ENCODE results near the gene NSMCE1. TPM values are rescaled to one million over a fixed set of nuclear protein-coding genes. Genes with fewer than 3 reads are reported as not detected.

The NSMCE1 gene
- total RNA-seq, 1 experiment from 2014 or later = 49.4 TPM

GRCh38 chr16:27195076-27195741 is 73.4 kb downstream of the NSMCE1 start:
- DNase-seq (ENCODE audit: low spot score) = no peak

GRCh38 chr16:27193300-27193990 is 75.1 kb downstream of the NSMCE1 start:
- DNase-seq (ENCODE audit: low spot score) = no peak

- no peak for DNase-seq (ENCODE audit: low spot score)
Measured at GRCh38 chr16:27191352-27191924, 77.1 kb downstream of the NSMCE1 start.

GRCh38 chr16:27190316-27190871 is 78.2 kb downstream of the NSMCE1 start:
- no peak for DNase-seq (ENCODE audit: low spot score)

- no peak for DNase-seq (ENCODE audit: low spot score)
Measured at GRCh38 chr16:27189335-27189972, 79.1 kb downstream of the NSMCE1 start.

- DNase-seq (ENCODE audit: low spot score) = no peak
Measured at GRCh38 chr16:27188633-27189032, 79.9 kb downstream of the NSMCE1 start.

- DNase-seq (ENCODE audit: low spot score) = no peak
Measured at GRCh38 chr16:27185776-27186130, 82.8 kb downstream of the NSMCE1 start.

GRCh38 chr16:27182906-27183405 is 85.6 kb downstream of the NSMCE1 start:
- no peak for DNase-seq (ENCODE audit: low spot score)

GRCh38 chr16:27181019-27181790 is 87.4 kb downstream of the NSMCE1 start:
- no peak for DNase-seq (ENCODE audit: low spot score)

- DNase-seq (ENCODE audit: low spot score) = no peak
Measured at GRCh38 chr16:27179500-27180072, 89.0 kb downstream of the NSMCE1 start.

GRCh38 chr16:27177031-27177774 is 91.4 kb downstream of the NSMCE1 start:
- DNase-seq (ENCODE audit: low spot score) = peak; percentile 34

GRCh38 chr16:27175888-27176287 is 92.7 kb downstream of the NSMCE1 start:
- DNase-seq (ENCODE audit: low spot score) = no peak

Other genes with a start within 250 kb of the NSMCE1 start
- gene C16orf82, start 201.8 kb downstream of the NSMCE1 start, total RNA-seq (2014; rRNA removed; shearing (Covaris generic)) = 0.08 TPM in 1 of 2 replicates, not detected in the other
- 3.6 and 5.0 TPM in 2 replicates for gene KDM8, start 65.2 kb downstream of the NSMCE1 start, total RNA-seq (2014; rRNA removed; shearing (Covaris generic))
- gene IL4R, start 45.2 kb upstream of the NSMCE1 start, total RNA-seq (2014; rRNA removed; shearing (Covaris generic)) = 8.5 and 9.0 TPM in 2 replicates
- gene IL21R, start 133.4 kb upstream of the NSMCE1 start, total RNA-seq (2014; rRNA removed; shearing (Covaris generic)) = 1.0 and 2.2 TPM in 2 replicates

All from H4 (cell line).